Stimulated activated memory B cell treated with anti-CD40 and anti-IgM and Interleukin-4, amounts not matched to agents 10 μg/mL and 1 μg/mL and 100 μg/mL, for 72 hours (primary cell): ENCODE measurements around the gene STRA6.
A peak's percentile ranks its signal among the peaks of the same experiment; 100 is the strongest.

ENCODE experiments used
- ATAC-seq: fragments of 150-1000 bp; cut with Tn5 transposase; 2 replicates; pipeline ENCODE4 v1.10.0; 2021
- H3K27ac Mint-ChIP-seq: one replicate; pipeline ENCODE4 v1.8.0; 2022; ENCODE audit warnings: mild to moderate bottlenecking, mixed read lengths
- H3K27me3 Mint-ChIP-seq: one replicate; pipeline ENCODE4 v1.8.0; 2022; ENCODE audit warnings: mixed read lengths
- H3K36me3 Mint-ChIP-seq: one replicate; pipeline ENCODE4 v1.8.0; 2022; ENCODE audit warnings: mixed read lengths
- H3K4me1 Mint-ChIP-seq: one replicate; pipeline ENCODE4 v1.8.0; 2022; ENCODE audit warnings: mixed read lengths
- H3K4me3 Mint-ChIP-seq: one replicate; pipeline ENCODE4 v1.8.0; 2022; ENCODE audit warnings: mild to moderate bottlenecking, moderate library complexity, mixed read lengths
- H3K9me3 Mint-ChIP-seq: one replicate; pipeline ENCODE4 v1.8.0; 2022; ENCODE audit warnings: mixed read lengths

STRA6 gene

GRCh38 chr15:74130849-74131627 lies 71.5 kb downstream of the STRA6 start:
- Mint-ChIP-seq H3K27me3 (peaks cover 92% of the 10 kb centered on the region), H3K36me3 (no peaks in the 10 kb centered on the region), H3K27ac (no peak overlapping the region), H3K9me3 (no peaks in the 10 kb centered on the region), H3K4me3 (no peak overlapping the region), H3K4me1 (peaks cover 49% of the 10 kb centered on the region)
- no peak for ATAC-seq

- no peak within 1 kb of the TSS for H3K27ac Mint-ChIP-seq
- peaks cover 45% of the 10 kb centered on the region for H3K4me1 Mint-ChIP-seq
- H3K9me3 Mint-ChIP-seq = no peaks in the 10 kb centered on the region
- peak within 1 kb of the TSS; percentile 36 for H3K4me3 Mint-ChIP-seq
- peaks cover 85% of the 10 kb centered on the region for H3K27me3 Mint-ChIP-seq
- ATAC-seq = no peak
- H3K36me3 Mint-ChIP-seq = no peaks in the 10 kb centered on the region
These were observed 72.3 kb downstream of the STRA6 start, which contains the start of gene ISLR2 for GRCh38 chr15:74130155-74130848. TSS of gene ISLR2 (plus strand) at chr15:74130586. CDS start at chr15:74132755, 2,169 bp downstream.

- H3K27me3 Mint-ChIP-seq = peaks cover 78% of the 10 kb centered on the region
- H3K9me3 Mint-ChIP-seq = no peaks in the 10 kb centered on the region
- ATAC-seq = no peak
- H3K4me1 Mint-ChIP-seq = peaks cover 39% of the 10 kb centered on the region
- no peaks in the 10 kb centered on the region for H3K36me3 Mint-ChIP-seq
- H3K27ac Mint-ChIP-seq = no peak overlapping the region
- H3K4me3 Mint-ChIP-seq = peak overlapping the region; percentile 36
These were observed 72.9 kb downstream of the STRA6 start for GRCh38 chr15:74129586-74130154.
